ENCODE data around the gene BCL2L12.

GRCh38 chr19:49624967-49625910 lies 40.5 kb upstream of the BCL2L12 start:
- TF ChIP-seq CTCF (IDR thresholded peaks at IDR 0.05) (no peak), ZFX (IDR thresholded peaks at IDR 0.05; ENCODE audit: borderline replicate concordance) (no peak)
